ENCODE measurements around the gene FLT3.
"Not testable (repeated sequence)": the region's sequence is repeated elsewhere in the genome, so short reads cannot be mapped to it uniquely, and the experiment has no call there.

The FLT3 gene

DNA sequence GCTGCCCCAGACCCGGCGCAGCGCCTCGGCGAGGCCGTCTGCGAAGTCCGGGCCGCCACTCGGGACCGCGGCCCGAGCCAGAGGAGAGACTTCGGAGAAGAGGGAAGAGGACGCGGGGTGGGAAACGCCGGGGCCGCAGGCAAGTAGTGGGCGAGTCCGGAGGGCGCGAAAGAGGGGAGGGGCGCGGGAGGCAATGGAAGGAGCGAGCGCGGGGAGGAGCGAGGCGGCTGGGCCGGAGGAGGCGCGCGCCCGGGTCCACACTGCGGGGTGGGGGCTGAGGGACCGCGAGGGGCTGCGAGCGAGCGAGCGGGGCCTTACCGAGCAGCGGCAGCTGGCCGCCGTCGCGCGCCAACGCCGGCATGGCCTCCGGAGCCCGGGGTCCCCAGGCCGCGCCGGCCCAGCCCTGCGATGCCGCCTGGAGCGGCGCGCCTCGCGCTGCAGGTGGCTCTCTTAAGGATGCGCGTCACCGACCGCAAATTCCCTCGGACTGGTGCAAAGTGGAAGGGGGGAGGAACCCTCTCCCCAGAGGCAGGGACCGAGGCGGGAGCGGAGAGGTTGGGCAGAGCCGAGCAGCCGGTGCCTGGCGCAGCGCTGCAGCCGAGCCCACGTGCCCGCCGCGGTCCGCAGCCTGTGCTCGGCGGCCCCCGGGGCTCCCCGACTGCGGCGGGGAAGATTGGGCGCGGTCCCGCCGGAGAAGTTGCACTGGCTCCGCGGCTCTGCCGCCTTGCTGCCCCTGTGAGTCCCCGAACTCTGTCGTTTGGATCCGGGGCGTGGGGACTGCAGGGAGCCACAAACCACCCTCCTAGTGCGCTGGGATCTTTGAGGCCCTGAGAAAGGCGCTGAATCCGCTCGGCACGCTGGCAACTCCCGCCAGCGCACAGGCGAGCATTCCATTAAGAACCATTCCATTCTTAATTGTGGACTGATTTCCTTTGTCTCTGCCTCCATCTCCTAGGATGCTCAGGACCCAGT lies at the start of gene FLT3:
TSS of gene FLT3 (minus strand) at position 427 of the 972 bp plus-strand sequence. CDS start at position 361, 66 bp downstream.
- FAIRE-seq, result no peak

DNA sequence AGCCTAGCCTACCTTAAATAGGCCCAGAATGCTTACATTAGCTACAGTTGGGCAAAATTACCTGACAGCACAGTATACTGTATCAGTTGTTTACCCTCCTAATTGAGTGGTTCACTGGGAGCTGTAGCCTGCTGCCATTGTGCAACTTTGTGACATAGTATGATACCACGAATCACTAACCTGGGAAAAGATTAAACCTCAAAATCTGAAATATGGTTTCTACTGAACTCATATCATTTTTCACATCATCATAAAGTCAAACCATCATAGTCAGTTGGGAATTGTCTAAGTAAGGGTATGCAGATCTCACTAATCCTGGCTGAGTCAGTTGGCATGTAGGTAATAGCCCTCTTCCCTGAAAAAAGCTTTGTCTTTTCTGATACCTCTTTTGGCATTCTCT lies 47.1 kb upstream of the FLT3 start:
- no peak for FAIRE-seq

DNA sequence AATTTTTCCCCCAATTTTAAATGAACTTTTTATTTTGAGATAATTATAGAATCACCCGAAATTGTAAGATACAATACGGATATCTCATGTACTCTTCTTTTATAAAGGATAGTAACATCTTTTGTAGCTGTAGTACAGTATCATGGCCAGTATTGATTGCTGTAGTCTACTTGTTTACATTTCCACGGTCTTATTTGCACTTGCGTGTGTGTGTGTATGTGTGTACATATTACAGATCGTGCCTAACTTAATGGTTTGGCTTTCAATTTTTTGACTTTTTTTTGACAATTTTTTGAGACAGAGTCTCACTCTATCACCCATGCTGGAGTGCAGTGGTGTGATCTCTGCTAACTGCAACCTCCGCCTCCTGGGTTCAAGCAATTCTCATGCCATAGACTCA lies 44.7 kb upstream of the FLT3 start:
- no peak for FAIRE-seq

DNA sequence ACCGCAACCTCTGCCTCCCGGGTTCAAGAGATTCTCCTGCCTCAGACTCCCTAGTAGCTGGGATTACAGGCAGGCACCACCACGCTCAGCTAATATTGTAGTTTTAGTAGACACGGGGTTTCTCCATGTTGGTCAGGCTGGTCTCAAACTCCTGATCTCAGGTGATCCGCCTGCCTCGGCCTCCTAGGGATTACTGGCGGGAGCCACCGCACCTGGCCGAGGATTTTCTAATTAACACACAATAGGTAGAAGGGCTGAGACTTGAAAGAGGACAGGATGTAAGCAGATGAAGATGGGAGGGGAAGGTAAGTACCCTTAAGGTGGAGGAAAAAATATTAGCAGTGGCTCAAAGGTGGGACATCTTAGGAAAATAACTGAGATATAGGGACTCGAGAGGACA lies 41.2 kb upstream of the FLT3 start:
- FAIRE-seq, result not testable (repeated sequence)

DNA sequence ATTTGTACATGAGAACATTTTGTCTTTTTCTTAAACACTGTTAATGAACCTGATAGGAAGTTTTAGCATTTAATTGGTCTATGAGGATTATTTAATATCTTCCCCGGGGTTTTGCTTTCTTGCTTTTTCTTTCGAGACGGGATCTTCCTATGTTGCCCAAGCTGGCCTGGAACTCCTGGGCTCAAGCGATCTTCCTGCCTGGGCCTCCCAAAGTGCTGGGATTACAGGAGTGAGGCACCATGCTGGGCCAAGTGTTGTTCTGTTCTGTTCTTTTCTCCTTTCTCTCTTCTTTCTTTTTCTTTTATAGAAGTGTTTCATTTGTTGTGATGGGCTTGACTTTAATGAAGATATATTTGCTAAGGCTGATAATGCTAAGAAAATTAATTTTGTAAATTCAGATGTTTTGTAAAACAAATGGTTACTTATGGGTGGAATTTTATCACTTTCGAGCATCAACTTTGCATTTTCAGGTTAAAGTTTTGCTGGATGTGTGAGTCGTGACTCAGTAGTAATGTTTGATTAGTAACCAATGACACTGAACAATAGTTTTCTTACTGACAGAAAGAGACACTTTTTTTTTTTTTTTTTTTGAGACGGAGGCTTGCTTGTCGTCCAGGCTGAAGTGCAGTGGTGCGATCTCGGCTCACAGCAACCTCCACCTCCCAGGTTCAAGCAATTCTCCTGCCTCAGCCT lies 40.2 kb upstream of the FLT3 start:
- FAIRE-seq, result no peak

DNA sequence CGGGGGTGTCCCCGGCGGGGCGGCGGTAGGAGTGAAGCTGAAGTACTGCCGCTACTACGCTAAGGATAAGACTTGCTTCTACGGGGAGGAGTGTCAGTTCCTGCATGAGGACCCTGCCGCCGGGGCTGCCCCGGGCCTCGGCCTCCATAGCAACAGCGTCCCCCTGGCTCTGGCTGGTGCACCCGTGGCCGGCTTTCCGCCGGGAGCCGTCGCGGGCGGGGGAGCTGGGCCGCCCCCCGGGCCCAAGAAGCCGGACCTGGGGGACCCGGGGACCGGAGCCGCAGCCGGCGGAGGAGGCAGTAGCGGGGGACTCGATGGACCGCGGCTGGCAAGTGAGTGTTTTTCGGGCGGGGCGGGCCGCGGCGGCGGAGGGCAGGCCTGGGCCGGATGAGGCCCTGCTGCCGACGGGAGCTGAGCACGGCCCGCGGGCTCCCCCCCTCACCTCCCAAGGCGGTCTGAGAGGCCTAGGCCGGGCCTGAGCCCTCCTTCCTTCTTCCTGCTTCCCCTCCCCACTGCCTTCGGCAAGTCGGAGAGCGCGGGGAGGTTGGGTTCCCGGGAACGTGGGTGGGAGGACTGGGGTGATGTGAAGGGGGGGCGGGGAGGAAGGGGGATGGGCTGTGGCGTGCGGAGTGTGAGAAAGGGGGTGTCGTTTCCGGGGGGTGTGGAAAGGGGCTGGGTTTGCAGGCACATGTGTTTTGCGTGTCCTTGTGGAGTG lies 38.5 kb upstream of the FLT3 start:
- no peak for FAIRE-seq

DNA sequence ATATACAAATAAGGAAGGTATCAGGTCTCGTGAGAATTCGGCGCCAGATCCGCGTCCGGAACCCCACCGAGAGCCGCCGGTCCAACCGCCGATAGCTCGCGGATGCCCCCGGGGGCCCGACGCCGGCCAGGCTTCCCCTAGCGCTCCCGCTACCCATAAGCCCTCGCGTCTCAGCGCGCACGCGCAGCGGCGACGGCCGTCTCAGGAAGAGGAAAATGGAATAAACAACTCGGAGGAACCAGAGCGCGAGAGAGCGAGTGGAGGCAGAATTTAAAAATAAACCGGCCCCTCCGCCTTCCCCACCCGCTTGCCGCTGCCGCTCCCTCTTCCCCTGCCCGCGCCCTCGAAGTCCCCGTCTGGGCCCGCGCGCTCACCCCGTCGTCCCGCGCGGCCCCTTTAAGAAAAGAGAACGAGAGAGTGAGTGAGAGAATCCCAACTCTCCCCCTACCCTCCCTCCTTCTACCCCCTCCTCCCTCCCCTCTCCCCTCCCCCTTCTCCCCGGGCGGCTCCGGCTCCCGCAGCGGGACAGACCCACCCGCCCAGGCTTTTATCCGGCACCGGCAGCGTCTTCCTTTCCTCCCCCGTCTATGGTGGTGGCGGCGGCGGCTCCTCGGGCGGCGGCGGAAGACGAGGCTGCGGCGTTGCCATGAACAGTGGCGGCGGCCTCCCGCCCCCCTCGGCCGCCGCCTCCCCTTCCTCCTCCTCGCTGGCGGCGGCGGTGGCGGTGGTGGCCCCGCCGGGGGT lies 37.8 kb upstream of the FLT3 start, which contains the start of gene PAN3:
TSS of gene PAN3 (plus strand) at position 534 of the 744 bp plus-strand sequence. CDS start at position 647, 113 bp downstream.
- FAIRE-seq, result no peak

DNA sequence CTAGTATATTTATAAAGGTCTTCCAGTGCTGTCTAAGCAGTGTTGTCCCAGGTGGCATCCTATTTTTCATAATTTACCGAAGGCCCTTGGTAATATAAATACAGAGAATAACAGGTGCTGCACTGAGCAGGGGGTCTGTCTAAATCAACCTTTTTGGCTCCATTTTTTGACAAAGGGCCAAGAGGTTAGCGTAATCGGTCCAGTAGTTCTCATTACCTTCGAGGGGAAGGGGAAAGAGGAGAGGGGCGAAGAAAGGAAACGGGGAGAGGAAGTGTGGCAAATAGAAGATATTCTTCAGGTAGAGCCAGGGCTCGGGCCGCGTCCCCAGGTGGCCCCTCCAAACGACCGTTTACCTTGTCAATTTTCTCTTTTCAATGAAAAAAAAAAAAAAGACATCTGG lies 37.2 kb upstream of the FLT3 start:
- FAIRE-seq, result no peak

DNA sequence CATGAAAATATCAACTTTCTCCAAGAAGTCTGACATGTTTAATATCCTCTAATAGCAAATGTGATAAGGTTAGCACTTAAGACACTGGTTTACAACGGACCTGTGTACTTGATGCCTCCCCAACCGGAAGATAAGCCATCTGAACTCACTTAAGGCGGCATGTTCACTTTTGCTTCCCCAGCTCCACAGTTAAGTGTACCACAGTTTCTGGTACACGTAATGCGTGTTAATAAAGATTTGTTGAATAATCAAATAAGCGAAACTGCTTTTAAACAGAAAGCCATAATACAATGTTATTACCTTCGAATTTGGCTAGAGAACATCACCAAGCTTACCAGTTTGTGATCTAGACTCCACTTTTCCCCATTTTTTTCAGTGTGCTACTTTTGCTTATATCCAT lies 36.5 kb upstream of the FLT3 start:
- no peak for FAIRE-seq

DNA sequence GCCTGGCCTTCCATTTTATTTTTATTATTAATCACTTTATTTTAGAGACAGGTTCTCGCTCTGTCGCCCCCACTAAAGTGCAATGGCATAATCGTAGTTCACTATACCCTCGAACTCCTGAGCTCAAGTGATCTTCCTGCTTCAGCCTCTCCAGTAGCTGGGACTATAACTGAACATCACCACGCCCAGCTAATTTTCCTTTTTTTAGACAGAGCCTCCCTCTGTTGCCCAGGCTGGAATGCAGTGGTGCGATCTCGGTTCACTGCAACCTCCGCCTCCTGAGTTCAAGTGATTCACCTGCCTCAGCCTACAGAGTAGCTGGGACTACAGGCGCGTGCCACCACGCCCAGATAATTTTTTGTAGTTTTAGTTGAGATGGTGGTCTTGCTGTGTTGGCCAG lies 31.3 kb upstream of the FLT3 start:
- no peak for FAIRE-seq

DNA sequence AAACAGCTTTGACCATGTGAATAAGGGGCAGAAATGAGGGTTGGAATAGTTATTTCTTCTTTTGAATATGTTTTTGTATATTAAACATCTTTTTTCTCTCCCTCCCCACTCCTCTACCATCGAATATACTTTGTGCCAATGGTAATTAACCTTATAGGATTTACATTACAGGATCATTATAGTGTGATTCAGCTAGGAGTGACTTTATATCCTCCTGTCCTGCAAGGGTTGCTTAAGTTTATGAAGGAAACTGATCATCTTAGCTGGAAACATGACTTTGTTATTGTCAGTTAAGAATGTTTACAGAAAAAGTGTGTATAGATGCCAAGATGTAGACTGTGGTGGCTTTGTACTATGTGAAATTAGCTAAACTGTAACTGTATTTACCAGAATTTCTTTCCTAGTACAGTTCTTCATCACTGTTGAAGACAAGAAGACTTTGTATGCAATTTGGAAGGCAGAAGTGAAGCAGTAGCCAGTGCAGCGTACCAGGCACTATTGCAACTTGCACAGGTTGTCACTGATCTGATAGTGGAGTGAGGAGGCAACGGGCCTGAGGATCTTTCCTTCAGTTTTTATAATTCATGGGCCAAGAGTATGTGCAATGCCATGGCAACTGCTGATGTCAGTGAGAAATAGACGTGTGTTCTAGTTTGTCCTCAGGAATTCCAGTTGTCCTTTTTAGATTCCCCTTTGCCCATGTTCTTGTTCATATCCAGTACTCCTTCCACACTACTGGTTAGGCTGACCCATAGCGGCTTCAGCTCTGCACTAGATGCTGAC lies 29.7 kb upstream of the FLT3 start:
- FAIRE-seq, result no peak

DNA sequence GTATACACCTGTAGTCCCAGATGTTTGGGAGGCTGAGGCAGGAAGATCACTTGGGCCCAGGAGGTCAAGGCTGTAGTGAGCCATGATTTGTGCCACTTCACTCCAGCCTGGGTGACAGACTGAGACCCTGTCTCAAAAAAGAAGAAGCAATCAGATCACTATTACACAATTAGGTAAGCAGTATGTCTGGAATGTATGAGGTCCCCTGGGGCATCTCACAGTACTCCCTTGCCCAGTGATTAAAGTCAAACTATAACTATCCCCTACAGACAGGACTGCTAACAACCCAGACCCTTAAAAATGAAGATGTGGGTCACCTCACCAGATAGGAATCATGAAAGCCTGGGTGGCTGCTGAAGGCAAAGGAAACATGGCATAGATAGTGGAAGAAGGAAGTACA lies 28.6 kb upstream of the FLT3 start:
- FAIRE-seq, result no peak

DNA sequence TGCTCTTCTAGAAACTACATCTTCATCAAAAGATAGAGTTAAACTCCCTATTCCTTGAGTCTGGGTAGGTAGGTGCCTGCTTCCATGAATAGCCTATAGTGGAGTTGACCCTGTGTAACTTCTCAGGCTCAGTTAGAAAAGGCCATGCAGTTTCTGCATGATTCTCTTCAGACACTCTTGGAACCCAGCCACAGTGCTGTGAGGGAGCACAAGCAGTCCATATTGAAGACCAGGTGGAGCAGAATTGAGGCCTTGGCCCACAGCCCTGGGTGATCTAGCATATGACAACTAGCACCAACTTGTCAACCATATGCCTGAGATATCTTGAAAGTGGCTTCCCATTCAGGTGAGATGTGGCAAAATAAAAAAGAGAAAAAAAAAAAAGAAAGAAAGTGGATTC lies 27.7 kb upstream of the FLT3 start:
- no peak for FAIRE-seq

DNA sequence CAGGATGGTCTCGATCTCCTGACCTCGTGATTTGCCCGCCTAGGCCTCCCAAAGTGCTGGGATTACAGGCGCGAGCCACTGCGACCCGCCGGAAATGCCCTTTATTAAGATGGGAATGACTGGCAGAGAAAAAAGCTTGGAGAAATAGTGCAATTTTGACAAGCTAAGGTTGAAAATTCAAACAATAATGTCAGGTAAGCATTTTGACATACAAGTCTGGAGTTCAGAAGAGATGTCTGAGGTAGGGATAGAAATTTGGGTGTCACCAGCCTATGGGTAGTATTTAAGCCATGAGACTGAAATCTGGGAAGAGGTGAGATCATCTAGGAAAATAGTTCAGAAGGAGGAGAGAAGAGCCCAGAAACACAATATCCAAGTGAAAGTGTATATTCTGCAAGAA lies 20.8 kb upstream of the FLT3 start:
- no peak for FAIRE-seq

DNA sequence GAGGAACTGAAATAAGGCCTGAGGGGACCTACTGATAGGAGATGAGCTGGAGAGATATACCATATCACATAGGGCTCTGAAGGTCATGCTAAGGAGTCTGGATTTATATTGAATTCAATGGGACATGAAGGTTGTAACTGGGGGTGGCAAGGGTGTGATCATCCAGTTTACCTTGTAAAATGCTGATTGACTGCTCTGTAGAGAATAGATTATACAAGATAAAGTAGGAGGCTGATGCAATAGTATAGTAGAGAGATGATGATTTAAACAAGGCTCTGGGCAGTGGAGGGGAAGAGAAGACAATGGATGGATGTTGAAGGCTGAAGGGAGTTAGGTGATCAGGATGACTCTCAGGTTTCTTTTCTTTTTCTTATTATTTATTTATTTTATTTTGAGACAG lies 19.9 kb upstream of the FLT3 start:
- no peak for FAIRE-seq

DNA sequence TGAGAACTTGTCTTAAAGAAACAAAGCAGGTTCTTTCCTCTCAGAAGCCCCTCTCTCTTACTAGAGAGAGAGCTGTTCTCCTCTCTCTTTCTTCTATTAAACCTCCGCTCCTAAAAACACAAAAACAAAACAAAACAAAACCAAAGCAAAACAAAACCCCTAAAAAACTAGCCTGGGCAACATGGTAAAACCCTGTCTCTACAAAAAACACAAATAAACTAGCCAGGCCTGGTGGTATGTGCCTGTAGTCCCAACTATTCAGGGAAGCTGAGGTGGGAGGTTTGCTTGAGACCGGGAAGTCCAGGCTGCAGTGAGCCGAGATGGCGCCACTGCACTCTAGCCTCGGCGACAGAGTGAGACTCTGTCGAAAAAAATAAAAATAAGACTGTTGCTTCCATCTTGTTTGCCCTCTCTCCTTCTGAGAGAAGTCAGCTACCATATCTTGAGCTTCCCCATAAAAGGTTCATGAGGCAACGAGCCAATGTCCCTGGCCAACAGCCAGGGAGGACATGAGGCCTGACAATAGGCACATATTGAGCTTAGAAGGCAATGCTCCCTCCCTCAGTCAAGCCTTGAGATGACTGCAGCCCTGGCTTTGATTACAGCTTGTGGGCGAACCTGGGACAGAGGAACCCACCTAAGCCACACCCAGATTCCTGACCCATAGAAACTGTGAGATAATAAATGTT lies 17.5 kb upstream of the FLT3 start:
- FAIRE-seq, result no peak

DNA sequence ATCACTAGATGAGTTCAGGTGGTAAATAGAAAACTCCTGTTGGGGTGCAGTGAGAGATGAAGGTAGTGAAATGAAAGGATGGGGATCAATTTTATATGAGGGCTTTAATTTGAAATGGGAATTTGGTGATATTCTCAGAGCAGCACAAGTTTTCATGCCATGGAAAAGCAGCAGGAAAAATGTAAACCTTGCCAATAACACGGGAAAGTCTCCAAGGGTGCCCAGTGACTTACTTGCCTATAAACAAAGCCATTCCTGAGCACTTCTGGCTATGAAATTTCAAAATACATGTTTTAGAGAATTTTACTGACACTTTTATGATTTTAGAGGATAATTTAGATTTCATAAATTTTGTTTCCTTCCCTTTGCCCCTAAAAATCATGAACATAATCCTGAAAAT lies 16.4 kb upstream of the FLT3 start:
- FAIRE-seq, result no peak

DNA sequence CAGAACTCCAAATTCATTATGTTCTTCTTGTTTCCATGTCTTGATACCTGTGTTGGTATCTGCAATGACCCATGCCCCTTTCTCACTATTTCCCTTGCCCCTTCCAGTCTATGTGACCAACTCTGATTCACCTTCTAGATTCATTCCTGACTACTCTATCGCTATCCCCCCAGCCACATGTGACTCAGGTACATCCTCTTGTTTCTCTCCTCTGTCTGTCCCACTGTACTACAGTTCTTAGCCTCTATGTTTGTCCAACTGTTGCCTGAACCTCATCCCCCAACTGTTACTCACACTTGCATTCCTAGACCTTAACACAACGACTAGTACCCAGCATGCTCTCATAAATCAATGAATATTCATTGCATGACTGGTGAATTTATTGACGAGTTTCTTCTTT lies 10.0 kb upstream of the FLT3 start:
- FAIRE-seq, result no peak

DNA sequence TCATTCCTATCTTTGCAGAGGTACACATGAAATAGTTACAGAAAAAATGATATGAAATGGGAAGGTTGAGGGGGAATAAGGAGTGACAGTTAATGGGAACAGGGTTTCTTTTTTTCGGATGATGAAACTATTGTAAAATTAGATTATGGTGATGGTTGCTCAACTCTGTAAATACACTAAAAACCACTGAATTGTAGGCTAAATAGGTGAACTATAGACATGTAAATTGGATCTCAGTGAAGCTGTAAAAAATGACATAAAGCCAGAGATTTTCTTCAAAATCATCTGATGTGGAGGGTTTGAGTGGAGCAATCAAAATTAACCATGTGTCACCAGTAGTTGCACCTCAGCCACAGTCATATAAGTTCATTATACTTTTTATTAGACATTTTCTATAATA lies 6.6 kb upstream of the FLT3 start:
- FAIRE-seq, result no peak

DNA sequence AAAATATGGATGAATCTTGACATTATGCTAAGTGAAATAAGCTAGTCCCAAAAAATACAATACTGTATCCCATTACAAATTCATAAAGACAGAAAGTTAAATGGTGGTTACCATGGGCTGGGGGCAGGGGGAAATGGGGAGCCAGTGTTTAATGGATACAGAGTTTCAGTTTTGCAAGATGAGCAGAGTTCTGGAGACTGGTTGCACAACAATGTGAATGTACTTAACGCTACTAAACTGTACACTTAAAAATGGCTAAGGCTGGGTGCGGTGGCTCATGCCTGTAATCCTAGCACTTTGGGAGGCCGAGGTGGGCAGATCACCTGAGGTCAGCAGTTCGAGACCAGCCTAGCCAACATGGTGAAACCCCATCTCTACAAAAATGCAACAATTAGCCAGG lies 1.5 kb upstream of the FLT3 start:
- FAIRE-seq, result not testable (repeated sequence)
